Endothelial cell (in vitro differentiated cells): ENCODE data around the gene L3HYPDH. TPM values are rescaled to one million over a fixed set of nuclear protein-coding genes. Genes with fewer than 3 reads are reported as not detected.
"Not testable (repeated sequence)": the region's sequence is repeated elsewhere in the genome, so short reads cannot be mapped to it uniquely, and the experiment has no call there.

Source experiments
- DNase-seq: peaks from one replicate; pipeline ENCODE4 v3.0.0; 2021; ENCODE audit warnings: low spot score
- H3K27ac Mint-ChIP-seq: one replicate; pipeline ENCODE4 v1.8.0; 2021; ENCODE audit warnings: mixed read lengths, inconsistent platforms; ENCODE audit not compliant: unreplicated experiment
- H3K27me3 Mint-ChIP-seq: one replicate; pipeline ENCODE4 v1.8.0; 2021; ENCODE audit warnings: mild to moderate bottlenecking, moderate library complexity, mixed read lengths, inconsistent platforms; ENCODE audit not compliant: unreplicated experiment
- H3K36me3 Mint-ChIP-seq: one replicate; pipeline ENCODE4 v1.8.0; 2021; ENCODE audit warnings: mild to moderate bottlenecking, low read depth, mixed read lengths, inconsistent platforms; ENCODE audit not compliant: unreplicated experiment
- H3K4me1 Mint-ChIP-seq: one replicate; pipeline ENCODE4 v1.8.0; 2021; ENCODE audit warnings: mild to moderate bottlenecking, mixed read lengths, inconsistent platforms; ENCODE audit not compliant: unreplicated experiment
- H3K4me3 Mint-ChIP-seq: one replicate; pipeline ENCODE4 v1.8.0; 2021; ENCODE audit warnings: mild to moderate bottlenecking, mixed read lengths, inconsistent platforms; ENCODE audit not compliant: unreplicated experiment
- H3K9me3 Mint-ChIP-seq: one replicate; pipeline ENCODE4 v1.8.0; 2021; ENCODE audit warnings: mixed read lengths, inconsistent platforms; ENCODE audit not compliant: unreplicated experiment
- CTCF ChIP-seq: fragments of 200-600 bp; sonication (generic); IDR thresholded peaks from one replicate; pipeline ENCODE4 v1.5.0; 2021; ENCODE audit warnings: antibody characterized with exemption; ENCODE audit not compliant: unreplicated experiment
- total RNA-seq: library from RNA; stranded (reverse); fragmentation: NEBNext Ultra II Directional; extraction: Animal tissue kit (Norgen Biotek cat#: 25700); gene quantifications from one replicate; pipeline ENCODE4 v1.2.1, GENCODE V29; 2021; ENCODE audit not compliant: unreplicated experiment

The L3HYPDH gene
- total RNA-seq, 1 donor from 2014 or later = 11.4 TPM

GRCh38 chr14:59455411-59455810 is 28.8 kb downstream of the L3HYPDH start:
- no peaks in the 10 kb centered on the region for H3K4me1 Mint-ChIP-seq

GRCh38 chr14:59454139-59454538 is 30.1 kb downstream of the L3HYPDH start:
- no peak for TF ChIP-seq CTCF
- Mint-ChIP-seq H3K27me3 (no peaks in the 10 kb centered on the region), H3K4me1 (no peaks in the 10 kb centered on the region), H3K4me3 (no peak overlapping the region), H3K36me3 (peaks cover 3% of the 10 kb centered on the region), H3K27ac (no peak overlapping the region), H3K9me3 (no peaks in the 10 kb centered on the region)
- no peak for DNase-seq

More at GRCh38 chr14:59455411-59455810, 28.8 kb downstream of the L3HYPDH start:
- H3K36me3 Mint-ChIP-seq = peaks cover 3% of the 10 kb centered on the region
- no peak for DNase-seq
- H3K27me3 Mint-ChIP-seq = no peaks in the 10 kb centered on the region
- no peak for TF ChIP-seq CTCF
- no peaks in the 10 kb centered on the region for H3K9me3 Mint-ChIP-seq
- H3K27ac Mint-ChIP-seq = no peak overlapping the region
- H3K4me3 Mint-ChIP-seq = no peak overlapping the region

DNA sequence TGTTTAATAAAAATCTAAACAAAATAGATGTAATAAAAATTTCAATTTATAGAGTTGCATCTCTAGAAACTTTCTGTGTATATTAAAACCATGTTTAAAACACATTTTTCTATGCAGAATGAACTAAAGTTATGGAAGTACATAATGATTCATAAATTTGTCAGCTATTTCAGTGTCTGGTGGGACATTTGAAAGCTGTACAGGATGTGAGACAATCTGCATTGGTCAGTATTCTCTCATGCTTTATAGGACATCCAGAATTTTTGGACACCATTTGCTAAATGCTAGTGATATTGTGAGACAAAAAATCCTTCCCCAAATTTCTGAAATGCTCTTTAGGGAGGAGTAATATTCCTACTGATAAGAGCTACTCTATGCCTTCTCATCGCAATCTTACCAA is 32.4 kb downstream of the L3HYPDH start:
- no peak overlapping the region for H3K4me3 Mint-ChIP-seq

DNA sequence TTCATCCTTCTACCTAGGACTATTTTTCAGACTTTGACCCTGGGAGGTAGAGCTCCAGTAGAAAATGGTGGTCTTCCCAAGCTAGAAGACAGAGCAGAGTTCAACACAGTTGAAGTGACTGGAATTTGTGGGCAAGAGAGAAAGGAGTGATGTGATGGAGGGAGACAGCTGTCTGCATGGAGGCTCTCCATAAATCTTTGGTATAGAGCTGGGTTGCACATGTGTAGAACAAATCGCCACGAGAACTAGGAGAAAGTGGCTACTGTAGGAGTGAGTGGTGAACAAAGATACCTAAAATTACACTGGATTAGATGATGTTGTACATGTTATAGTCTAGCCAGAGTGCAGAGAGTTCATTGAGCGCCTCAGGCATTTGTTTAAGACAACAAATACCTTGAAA is 33.5 kb downstream of the L3HYPDH start:
- no peak for DNase-seq
- H3K27me3 Mint-ChIP-seq = peaks cover 3% of the 10 kb centered on the region
- no peak for TF ChIP-seq CTCF

More for the DNA sequence above, 32.4 kb downstream of the L3HYPDH start:
- H3K27ac Mint-ChIP-seq = no peak overlapping the region
- H3K4me1 Mint-ChIP-seq = no peaks in the 10 kb centered on the region
- H3K9me3 Mint-ChIP-seq = no peaks in the 10 kb centered on the region
- no peak for DNase-seq
- TF ChIP-seq CTCF = no peak
- H3K27me3 Mint-ChIP-seq = peaks cover 3% of the 10 kb centered on the region
- H3K36me3 Mint-ChIP-seq = no peaks in the 10 kb centered on the region

GRCh38 chr14:59448673-59449072 is 35.5 kb downstream of the L3HYPDH start:
- H3K9me3 Mint-ChIP-seq, H3K27me3 Mint-ChIP-seq, H3K27ac Mint-ChIP-seq, H3K4me1 Mint-ChIP-seq, DNase-seq, H3K4me3 Mint-ChIP-seq, H3K36me3 Mint-ChIP-seq: not testable (repeated sequence)

More for the DNA sequence above, 33.5 kb downstream of the L3HYPDH start:
- no peaks in the 10 kb centered on the region for H3K9me3 Mint-ChIP-seq
- H3K4me1 Mint-ChIP-seq = no peaks in the 10 kb centered on the region
- no peak overlapping the region for H3K4me3 Mint-ChIP-seq
- no peaks in the 10 kb centered on the region for H3K36me3 Mint-ChIP-seq
- no peak overlapping the region for H3K27ac Mint-ChIP-seq
